HL-60 (cell line): ENCODE data around the gene SLC5A5.

Experiments used
- DNase-seq, 2 experiments: peaks; one replicate each; pipeline ENCODE4 v3.0.0-alpha.2; 2010 to 2020; ENCODE audit warnings: low read depth in 1 of 2, low spot score in 1 of 2
- H3K27ac ChIP-seq: fragments of 250-450 bp; sonication (Bioruptor Pico); replicated peaks from 2 replicates; pipeline ENCODE4 v1.5.1; 2020; ENCODE audit warnings: mild to moderate bottlenecking, moderate library complexity
- H3K27me3 ChIP-seq: fragments of 250-450 bp; sonication (Bioruptor Pico); 2 replicates; pipeline ENCODE4 v1.5.1; 2021; ENCODE audit warnings: mild to moderate bottlenecking, moderate library complexity; ENCODE audit not compliant: insufficient read depth, poor library complexity, severe bottlenecking
- H3K4me3 ChIP-seq: replicated peaks from 2 replicates; pipeline ENCODE4 v1.5.1; 2011; ENCODE audit warnings: mild to moderate bottlenecking, control low read depth, low read length; ENCODE audit not compliant: insufficient read depth
- CTCF ChIP-seq: IDR thresholded peaks from one replicate; pipeline ENCODE4 v1.5.1; 2011; ENCODE audit warnings: low read length, control low read depth, inconsistent platforms; ENCODE audit not compliant: insufficient read depth
- GABPA ChIP-seq: IDR thresholded peaks from 2 replicates; pipeline ENCODE4 v1.6.1; 2012; ENCODE audit warnings: low read depth
- POLR2AphosphoS5 ChIP-seq: IDR thresholded peaks from 2 replicates; pipeline ENCODE4 v1.6.1; 2012; ENCODE audit warnings: low read depth
- REST ChIP-seq: IDR thresholded peaks from 2 replicates; pipeline ENCODE4 v1.6.1; 2012; ENCODE audit warnings: low read depth; ENCODE audit not compliant: insufficient replicate concordance
- SPI1 ChIP-seq: IDR thresholded peaks from 2 replicates; pipeline ENCODE4 v1.6.1; 2012; ENCODE audit warnings: low read depth, mild to moderate bottlenecking, borderline replicate concordance

Gene SLC5A5

GRCh38 chr19:17942181-17942580, 70.4 kb downstream of the SLC5A5 start:
- H3K27me3 ChIP-seq: no peaks in the 10 kb centered on the region
- TF ChIP-seq POLR2AphosphoS5: no peak
- TF ChIP-seq CTCF: no peak
- TF ChIP-seq SPI1: no peak
- TF ChIP-seq GABPA: no peak
- TF ChIP-seq REST: no peak
- no peak overlapping the region for H3K4me3 ChIP-seq
- no peak for DNase-seq
- no peak overlapping the region for H3K27ac ChIP-seq

GRCh38 chr19:17942582-17943273, 71.0 kb downstream of the SLC5A5 start:
- Histone ChIP-seq H3K4me3 (no peak overlapping the region), H3K27me3 (no peaks in the 10 kb centered on the region), H3K27ac (no peak overlapping the region)
- TF ChIP-seq SPI1 (no peak), REST (no peak), CTCF (no peak), GABPA (no peak), POLR2AphosphoS5 (no peak)
- no peak for DNase-seq

- TF ChIP-seq SPI1 (no peak), CTCF (no peak), POLR2AphosphoS5 (no peak), REST (no peak), GABPA (no peak)
- DNase-seq: no peak
- no peak overlapping the region for H3K4me3 ChIP-seq
Observed at GRCh38 chr19:17943274-17944221, 71.8 kb downstream of the SLC5A5 start.

More at GRCh38 chr19:17943274-17944221, 71.8 kb downstream of the SLC5A5 start:
- Histone ChIP-seq H3K27me3 (no peaks in the 10 kb centered on the region), H3K27ac (no peak overlapping the region)
